Activated T-cell treated with anti-CD3 and anti-CD28 coated beads for 1 hour (primary cell): Measurements from ENCODE around the gene RRAD.
A peak's percentile ranks its signal among the peaks of the same experiment; 100 is the strongest.

Experiments
- DNase-seq: peaks from one replicate; pipeline ENCODE4 v3.0.0-alpha.2; 2020; ENCODE audit warnings: low read depth

The RRAD gene

DNA sequence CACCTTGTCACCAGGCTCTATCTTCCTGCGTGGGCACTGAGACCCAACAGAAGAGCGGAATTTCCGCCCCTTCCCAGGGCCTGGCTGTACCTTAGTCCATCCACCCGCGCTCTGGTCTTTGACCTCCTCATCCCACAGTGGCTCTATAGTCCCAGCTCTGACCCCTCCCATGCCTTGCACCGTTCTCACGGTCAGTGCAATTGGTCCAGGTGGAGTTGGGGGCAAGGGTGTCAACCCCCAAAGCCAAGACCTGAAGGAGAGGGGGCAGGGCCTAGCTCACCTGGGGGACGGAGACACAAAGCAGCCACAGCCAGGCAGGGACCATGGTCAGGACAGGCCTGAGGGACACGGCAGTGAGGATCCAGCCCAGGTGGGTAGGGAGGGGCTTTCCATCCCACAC is 7.6 kb downstream of the RRAD start:
- no peak for DNase-seq

DNA sequence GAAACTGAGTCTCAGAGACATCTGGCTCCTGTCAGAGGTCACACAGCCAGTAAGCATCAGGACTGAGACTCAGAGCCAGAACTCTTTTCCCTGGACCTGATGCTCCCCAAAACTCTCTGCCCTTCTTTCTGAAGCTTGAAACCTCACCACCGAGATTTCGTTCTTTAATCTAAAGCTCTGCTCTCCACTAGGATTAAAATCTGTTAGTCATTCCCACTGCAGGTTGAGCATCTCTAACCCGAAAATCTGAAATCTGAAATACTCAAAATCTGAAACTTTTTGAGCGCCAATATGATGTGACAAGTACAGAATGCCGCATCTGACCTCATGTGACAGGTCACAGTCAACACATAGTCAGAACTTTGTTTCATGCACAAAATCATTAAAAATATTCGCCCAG is 8.8 kb downstream of the RRAD start:
- DNase-seq: no peak

DNA sequence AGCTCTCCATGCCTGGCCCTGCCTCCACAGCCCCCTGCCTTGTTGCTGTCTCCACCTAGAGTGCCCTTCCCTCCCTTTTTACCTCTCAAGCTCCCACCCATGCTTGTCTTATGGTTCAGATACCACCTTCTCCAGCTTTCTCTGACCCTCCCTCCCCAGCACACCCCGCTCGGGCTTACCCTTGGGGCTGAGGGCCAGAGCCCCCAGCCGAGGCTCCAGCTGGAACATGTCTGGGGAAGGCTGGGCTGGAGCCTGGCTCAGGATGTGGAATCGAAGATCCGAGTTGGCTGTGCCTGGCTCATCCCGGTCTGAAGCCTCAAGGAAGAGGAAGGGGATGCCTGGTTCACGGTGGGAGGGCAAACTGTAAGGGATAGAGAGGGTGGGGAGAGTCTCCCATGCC is 10.3 kb downstream of the RRAD start:
- no peak for DNase-seq

DNA sequence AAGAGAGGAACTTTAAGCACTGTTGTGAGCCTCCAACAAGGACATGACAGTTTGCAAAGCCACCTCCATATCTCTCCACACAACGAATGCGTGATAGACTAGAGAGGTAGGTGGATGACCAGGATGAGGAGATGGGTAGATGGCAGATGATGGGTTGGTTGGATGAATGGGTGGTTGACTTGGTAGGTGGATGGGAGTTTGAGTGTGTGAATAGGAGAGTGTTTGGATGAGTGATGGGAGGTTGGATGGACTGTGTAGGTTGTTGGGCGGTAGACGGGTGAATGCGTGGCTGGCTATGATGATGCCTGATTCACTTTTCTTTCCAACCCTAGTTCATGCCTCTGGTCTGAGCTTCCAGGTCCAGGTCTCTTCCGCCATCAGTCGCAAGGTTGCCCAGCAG is 10.8 kb downstream of the RRAD start:
- DNase-seq: no peak

DNA sequence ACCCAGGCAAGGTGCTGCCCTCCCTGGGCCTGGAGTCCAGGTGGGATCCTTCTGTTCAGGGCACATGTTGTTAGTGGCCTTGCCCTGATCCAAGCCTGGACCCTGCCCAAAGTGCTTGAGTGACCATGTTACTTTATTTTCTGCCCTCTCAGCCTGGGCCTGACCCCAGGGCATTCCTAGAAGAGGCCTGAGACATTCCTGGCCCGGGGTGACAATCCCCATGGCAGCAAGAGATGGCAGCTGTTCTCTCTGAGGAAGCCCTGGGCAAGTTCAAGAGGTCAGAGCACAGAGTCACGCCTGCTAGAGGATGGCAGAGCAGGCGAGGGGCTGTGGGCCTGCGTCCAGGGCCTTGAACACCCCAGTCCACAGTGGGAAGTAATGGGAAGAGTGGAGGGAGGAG is 11.6 kb downstream of the RRAD start:
- no peak for DNase-seq

DNA sequence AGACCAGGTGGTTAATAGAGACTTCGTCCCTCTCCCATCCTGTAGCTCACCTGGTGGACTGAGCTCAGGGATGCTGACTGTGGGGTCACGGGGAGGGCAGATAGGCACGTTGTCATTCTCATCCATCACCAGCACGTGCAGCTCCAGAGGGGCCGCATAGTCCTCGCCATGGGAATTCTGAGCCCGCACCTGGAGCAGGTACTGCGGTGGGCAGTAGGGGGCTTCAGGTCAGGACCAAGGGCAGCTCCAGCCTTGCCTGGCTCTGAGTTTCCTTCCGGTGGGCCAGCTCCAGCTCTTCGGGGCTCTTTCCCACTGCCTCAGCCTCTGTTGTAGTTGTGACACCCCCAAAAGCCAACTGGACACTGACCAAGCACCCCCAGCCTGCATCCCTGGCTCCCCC is 12.3 kb downstream of the RRAD start:
- DNase-seq: no peak

DNA sequence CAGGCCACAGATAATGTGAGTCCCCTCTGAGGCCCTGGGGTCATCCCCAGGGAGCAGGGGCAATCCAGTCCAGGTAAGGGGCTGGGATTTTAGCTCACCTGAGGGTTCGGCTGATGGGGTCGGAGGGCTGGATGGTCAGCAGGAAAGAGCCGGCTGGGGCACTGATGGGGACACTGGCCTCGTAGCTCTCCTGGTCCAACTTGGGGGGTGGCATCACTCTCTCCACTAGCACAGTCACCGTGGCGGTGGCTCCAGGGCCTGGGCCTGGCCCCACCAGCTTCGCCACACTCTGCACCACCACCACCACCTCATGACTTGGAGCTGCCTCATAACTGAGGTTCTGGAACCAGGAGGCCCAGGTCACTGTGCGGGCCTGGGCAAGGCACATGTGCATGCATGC is 13.5 kb downstream of the RRAD start:
- no peak for DNase-seq

DNA sequence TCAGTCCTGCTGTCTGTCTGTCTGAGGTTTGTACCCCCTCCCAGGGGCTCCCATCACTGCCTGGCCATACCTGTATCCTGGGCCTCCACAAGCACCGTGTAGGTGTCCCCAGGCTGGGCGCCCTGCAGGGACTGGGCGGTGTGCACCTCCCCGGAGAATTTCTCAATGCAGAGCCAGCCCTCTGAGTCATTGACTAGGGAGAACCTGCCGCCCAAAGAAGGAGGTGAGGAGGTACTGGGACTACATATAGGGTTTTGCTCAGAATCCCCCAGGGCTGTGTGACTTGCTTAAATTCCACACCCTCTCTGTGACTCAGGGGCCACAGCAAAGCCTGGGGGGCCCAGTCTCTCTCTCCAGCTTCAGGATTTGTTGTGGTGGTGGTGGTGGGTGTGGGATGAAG is 14.2 kb downstream of the RRAD start:
- DNase-seq: no peak

DNA sequence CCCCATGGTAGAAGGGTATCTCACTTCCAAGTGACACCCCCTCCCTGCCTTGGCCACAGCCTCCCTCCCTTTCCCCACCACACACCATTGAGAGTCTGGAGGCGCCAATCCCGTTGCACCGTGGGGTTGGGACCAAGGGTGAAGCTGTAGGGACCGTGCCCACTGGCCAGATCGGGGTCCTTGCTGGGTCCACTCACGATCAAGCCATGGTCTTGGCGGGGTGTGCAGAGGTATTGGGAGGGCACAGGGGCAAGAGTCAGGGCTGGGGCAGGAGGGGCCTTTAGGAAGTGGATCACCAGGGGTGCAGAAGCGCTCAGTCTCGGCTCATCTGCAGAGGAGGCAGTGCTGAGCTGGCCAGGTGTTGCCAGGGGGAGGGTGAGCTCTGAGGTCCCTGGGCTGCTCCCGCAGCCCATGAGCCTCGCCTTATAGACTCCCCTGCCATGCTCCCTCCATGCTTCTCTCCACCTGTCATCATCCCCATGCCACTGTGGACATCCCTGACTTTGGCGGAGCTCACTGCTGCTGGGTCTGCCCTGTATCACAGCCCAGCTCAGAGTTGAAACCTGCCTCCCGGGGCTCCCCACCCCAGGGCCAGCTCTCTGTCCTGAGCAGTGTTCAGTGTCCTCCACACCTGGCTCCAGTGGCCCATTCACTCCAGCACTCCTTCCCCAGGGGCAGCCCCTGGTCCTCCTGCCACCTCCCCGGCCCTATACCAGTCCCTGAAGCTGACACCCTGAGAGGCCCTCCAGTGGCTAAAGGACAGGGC is 15.0 kb downstream of the RRAD start:
- DNase-seq: no peak

DNA sequence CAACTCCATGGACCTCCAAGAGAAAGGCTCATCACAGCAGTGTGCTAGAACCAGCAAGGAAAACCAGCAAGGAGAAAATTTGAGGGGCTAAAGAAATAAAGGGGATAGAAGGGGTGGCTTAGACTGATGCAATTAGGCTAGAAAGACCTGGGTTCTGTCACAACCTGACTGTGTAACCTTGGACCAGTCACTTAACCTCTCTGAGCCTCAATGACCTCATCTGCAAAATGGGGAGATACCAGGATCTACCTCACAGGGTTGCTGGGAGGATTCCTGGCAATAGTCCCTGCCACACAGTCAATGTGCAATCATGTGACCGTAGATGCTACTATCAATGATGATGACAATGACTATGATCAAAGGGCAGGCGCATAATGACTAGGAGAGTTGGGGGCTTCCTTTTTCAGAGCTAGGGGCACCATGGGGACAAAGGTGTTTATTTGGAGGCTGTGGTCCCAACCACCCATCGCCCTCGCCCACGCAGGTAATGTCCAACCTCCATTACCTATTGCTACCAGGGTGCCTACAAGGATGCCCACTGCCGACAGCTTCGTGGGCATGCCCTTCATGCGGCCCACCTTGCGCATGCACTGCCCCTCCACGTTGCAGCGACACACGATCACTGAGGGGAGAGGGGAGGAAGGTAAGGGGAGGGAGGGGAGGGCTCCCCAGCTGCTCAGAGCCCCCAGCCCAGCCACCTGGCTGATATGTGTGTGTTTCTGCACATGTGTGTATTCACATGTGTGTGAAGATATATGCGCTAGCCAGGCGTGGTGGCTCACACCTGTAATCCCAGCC is 16.4 kb downstream of the RRAD start:
- no peak for DNase-seq

DNA sequence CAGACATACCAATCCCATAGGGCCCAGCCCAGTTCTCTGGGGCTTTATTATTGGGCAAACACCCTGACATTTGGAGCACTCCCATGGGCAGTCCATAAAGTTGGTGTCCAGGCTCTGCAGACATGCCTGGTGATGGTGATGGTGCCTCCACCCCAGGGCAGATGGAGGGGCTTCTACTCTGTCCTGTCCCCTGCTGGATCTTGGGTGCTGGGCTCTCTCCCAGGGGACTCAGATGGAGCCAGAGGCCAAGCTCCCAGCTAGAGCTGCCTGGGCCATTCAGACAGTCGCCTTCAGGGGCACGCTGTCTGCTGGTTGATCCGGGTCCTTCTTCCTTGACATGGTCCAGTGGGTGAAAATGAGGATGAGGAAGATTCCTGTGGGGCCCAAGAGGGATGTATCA is 17.2 kb downstream of the RRAD start:
- DNase-seq: no peak

DNA sequence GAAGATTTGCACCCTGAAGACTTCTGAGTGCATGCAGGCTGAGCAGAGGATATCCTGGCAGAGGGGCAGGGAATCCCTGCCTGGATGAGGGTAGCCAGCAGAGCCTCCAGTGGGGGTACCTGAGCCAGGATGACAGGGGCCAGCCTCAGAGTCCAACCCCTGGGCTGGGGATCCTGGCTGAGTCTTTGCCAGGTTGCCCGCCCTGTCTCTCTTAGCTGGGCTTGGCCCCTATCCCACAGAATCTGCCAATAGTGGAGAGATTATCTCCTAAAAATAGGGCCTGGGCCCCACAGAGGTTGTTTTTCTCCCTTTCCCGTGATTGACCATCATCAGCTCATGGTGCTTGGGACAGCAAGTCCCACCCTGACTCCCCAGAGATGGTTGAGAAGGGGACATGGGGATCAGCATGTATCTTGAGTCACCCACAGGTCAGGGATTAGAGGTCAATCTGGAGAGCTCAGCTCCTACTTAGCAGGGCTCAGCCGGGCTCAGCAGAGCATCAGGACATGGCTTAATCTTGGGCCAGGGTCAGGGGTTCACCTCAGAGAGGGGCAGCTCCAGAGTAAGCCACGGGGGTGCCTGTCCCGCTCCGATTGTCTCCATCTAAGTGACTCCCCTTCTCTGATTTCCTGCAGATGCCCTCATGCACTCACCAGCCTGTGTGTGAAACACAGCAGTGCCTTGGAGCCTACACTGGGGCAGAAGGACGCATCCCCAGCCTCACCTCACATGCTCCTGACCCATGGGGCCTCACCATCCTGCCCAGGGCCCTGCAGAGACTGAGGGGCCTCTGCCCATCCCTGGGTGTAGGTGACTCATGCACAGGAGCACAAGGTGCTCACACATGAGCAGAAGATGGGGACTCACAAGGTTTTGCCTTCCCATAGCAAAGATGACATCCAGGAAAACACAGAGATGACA is 18.2 kb downstream of the RRAD start:
- no peak for DNase-seq

DNA sequence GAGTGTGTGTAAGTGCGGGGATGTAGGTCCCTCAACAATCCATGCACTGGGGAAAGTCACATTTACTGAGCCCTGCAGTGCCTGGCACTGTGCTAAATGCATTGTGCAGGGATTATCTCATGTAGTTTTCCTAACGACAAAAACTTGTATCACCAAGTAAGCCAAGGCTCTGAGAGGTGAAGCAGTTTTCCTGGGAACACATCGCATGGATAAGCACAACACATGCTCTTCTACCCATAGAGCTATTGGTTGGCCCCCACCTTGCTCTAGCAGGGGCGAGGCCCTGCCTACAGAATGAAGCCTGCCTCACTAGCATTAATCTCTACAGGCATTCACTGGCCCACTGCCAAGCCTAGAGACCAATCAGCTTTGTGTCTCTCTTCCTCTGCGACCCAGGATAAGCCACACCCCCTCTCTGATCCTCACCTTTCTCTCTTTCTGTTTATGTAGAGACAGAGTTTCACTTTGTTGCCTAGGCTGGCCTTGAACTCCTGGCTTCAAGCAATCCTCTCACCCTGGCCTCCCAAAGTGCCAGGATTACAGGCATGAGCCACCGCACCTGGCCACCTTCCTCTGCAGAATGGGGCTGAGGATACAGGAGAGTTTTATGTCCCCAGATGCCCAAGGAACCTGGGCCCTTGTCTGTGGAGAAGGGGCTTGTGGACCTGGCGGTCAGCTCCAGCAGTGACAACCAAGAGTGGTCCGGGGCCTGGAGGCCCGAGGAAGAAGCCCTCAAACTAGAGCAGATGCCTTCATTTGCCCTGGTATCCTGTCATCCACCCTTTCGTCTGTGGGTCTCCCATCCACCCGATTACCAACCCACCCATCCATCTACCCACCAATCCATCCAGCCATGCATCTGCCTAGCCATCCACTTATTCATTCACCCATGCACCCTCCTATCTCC is 19.4 kb downstream of the RRAD start:
- DNase-seq: peak; percentile 20

DNA sequence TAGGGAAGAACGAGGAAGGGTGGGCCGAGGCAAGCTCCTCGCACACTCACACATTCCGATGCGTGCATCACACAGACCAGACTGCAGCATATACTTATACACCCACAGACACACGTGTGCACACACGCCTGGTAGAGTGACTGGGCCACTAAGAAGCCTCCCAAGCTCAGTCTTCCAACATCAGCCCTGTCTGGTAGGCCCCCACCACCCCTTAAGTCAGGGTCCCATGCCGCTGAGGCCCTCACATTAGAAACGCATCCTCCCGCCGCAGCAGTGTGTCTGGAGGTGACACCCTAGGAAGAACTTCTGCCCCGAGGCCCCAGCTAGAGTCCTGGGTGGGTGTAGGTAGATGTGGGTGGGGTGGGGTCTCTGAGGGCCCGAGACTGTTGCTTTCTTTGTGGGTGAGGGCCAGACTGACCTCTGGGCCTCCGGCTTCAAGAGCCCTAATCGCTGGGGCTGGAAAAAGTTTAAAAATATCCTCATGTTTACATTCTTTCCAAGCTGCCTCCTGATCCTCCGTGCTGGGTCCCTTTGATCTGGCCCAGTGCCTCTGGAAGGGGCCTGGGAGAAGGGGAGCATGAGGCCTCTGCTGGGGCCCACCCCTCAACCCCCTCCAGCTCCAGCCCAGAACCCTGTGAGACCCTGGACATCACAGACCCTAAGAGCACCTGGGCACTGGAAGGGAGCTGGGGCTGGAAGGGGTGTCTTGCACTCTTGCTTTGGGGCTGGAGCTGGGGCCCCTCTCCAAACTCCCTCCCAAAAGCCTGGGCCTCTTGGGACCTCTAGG is 20.3 kb downstream of the RRAD start:
- DNase-seq: no peak

DNA sequence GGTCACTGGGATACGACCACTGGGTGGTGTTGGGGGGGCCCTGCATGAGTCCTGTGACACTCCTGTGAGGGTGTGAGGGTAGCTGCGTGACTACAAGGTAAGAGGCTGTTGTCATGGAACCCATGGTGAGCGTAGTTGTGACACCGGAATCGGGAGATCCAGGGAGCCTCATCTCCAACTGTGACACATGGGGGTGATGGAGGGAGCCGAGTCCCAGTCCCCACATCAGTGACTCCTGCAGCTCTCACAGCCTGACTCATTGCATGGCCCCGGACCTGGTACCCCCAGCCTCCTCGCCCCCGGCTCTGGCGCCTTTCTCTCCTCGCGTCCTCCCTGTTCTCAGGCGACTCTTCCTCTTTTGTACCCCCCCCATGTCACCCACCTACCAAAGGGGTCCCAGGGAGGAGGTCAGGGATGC is 20.9 kb downstream of the RRAD start:
- DNase-seq: no peak

DNA sequence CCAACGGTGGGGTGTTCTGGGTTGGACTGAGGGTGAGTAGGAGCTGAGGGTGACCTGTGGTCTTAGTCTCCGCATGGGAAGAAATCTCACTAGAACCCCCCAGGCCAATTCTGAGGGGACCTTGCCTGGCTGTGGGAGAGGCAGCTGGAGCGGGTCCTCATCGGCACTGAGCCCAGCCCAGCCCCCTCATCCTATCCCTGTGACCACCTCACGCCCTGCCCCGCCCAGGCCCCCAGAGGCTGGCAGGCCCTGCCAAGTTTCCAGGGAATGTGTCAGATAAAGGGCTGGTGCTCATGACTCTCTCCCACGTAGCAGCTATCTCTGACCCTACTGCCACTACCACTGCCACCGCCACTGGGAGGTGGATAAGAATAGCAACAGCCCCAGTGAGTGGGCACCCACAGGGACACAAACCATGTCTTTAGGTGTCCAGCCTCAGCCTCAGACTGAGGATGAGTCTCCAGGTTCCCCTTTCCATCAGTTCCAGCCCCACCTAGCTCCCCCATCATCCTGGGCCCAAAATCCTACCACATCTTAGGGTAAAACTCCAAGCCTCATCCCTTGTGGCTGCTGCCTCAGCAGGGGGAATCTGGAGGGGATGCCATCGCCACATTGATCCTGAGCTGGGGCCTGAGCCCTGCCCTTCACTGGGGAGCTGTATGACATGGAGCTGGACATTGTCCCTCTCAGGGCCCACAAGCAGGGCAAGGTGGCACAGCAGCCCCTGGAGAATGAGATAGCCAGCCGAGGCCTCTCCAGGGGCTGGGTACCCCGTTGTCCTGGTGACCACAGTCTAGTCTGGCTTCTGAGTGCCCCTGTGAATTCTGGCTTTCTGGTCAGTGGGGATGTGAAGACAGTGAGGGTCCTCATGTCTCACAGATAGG is 21.5 kb downstream of the RRAD start:
- no peak for DNase-seq

DNA sequence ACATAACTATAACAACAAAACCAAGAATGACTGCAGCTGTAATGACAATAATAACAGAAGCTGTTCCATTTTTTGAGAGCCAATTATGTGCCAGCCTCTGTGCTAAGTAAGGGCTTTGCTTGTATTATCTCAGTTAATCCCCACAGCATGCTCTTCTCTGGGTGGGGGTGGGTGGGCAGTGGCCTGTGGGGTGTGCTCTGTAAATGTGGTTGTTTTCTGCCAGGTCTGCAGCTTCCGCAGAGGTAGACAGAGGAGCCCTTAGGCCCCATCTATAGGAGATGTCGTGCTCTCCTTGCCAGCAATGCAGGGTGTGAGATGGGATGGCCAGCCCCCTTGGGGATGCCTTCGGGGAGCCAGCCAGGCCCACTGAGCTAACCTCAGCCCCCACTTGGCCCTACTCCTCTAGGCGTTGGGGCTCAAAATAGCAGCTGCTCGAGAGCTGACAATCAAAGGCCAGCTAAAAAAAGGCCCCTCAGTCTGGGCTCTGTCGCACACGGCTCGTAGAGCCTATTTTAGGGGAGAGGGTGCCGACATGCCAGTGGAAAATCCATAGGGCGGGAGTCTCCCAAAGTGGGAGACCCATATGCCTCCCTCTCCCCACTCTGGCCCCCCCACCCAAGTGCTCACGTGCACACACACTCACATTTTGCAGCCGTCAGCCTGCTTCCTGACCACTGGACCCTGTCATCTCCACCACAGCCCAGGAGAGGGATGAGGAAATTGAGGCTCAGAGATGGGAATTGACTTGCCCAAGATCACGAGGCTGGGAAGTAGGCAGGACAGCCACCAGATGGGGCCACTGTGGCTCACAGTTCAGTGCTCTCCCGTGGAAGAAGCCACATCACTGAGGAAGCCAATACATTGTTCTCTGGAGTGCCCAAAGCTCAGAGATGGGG is 22.4 kb downstream of the RRAD start:
- no peak for DNase-seq

DNA sequence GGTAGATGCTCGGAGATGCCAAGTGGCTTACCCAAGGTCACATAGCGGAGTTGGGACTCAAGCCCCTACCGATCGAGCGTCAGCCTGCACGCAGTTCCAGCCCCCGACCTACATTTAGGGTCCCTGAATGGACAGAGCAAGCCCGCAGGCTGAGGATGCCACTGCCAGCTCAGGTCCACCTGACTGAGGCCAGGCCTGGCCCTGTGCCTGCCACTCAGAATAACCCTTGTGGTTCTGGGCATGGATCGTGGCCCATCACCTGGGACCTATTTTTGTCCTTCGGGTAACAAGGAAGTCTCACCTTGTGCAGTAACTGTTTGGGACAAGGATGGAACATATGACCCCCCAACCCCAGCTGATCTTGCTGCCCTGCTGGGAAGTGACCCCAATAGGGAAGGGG is 23.7 kb downstream of the RRAD start:
- DNase-seq: no peak
